ENCODE results near the gene CIBAR2.

The CIBAR2 gene

GRCh38 chr16:85107083-85107482, 5.2 kb downstream of the CIBAR2 start:
- Mint-ChIP-seq H3K4me3 (no peak overlapping the region), H3K9me3 (no peaks in the 10 kb centered on the region), H3K36me3 (ENCODE audit: low read depth) (no peaks in the 10 kb centered on the region), H3K4me1 (peaks cover 7% of the 10 kb centered on the region), H3K27ac (no peak overlapping the region), H3K27me3 (ENCODE audit: low read depth) (peaks cover 18% of the 10 kb centered on the region)
- no peak for TF ChIP-seq CTCF (IDR thresholded peaks at IDR 0.05; ENCODE audit: unreplicated experiment in 3 of 3)

GRCh38 chr16:85105475-85105874, 6.8 kb downstream of the CIBAR2 start:
- TF ChIP-seq CTCF (IDR thresholded peaks at IDR 0.05; ENCODE audit: unreplicated experiment in 3 of 3) = no peak
- H3K4me3 Mint-ChIP-seq = no peak overlapping the region
- peaks cover 19% of the 10 kb centered on the region for H3K27me3 Mint-ChIP-seq (ENCODE audit: low read depth)
- H3K27ac Mint-ChIP-seq = no peak overlapping the region
- H3K9me3 Mint-ChIP-seq = no peaks in the 10 kb centered on the region
- peaks cover 7% of the 10 kb centered on the region for H3K4me1 Mint-ChIP-seq
- H3K36me3 Mint-ChIP-seq (ENCODE audit: low read depth) = no peaks in the 10 kb centered on the region

- TF ChIP-seq CTCF (IDR thresholded peaks at IDR 0.05; ENCODE audit: unreplicated experiment in 3 of 3) = no peak
- Mint-ChIP-seq H3K27ac (no peak overlapping the region), H3K27me3 (ENCODE audit: low read depth) (peaks cover 18% of the 10 kb centered on the region), H3K9me3 (no peaks in the 10 kb centered on the region), H3K4me1 (peaks cover 7% of the 10 kb centered on the region), H3K4me3 (no peak overlapping the region), H3K36me3 (ENCODE audit: low read depth) (no peaks in the 10 kb centered on the region)
Measured at GRCh38 chr16:85104821-85105391, 7.4 kb downstream of the CIBAR2 start.

GRCh38 chr16:85104147-85104546, 8.1 kb downstream of the CIBAR2 start:
- Mint-ChIP-seq H3K36me3 (ENCODE audit: low read depth) (no peaks in the 10 kb centered on the region), H3K4me1 (peaks cover 7% of the 10 kb centered on the region), H3K9me3 (no peaks in the 10 kb centered on the region), H3K27me3 (ENCODE audit: low read depth) (peaks cover 12% of the 10 kb centered on the region), H3K27ac (no peak overlapping the region), H3K4me3 (no peak overlapping the region)
- TF ChIP-seq CTCF (IDR thresholded peaks at IDR 0.05; ENCODE audit: unreplicated experiment in 3 of 3) = no peak

GRCh38 chr16:85103114-85104079, 8.9 kb downstream of the CIBAR2 start:
- Mint-ChIP-seq H3K4me1 (peaks cover 7% of the 10 kb centered on the region), H3K27me3 (ENCODE audit: low read depth) (peaks cover 16% of the 10 kb centered on the region)
- no peak for TF ChIP-seq CTCF (IDR thresholded peaks at IDR 0.05; ENCODE audit: unreplicated experiment in 3 of 3)

More at GRCh38 chr16:85103114-85104079, 8.9 kb downstream of the CIBAR2 start:
- no peaks in the 10 kb centered on the region for H3K36me3 Mint-ChIP-seq (ENCODE audit: low read depth)
- no peaks in the 10 kb centered on the region for H3K9me3 Mint-ChIP-seq
- H3K4me3 Mint-ChIP-seq = no peak overlapping the region
- H3K27ac Mint-ChIP-seq = no peak overlapping the region
